Stimulated activated memory B cell treated with anti-CD40 and anti-IgM and Interleukin-4, amounts not matched to agents 10 μg/mL and 1 μg/mL and 100 μg/mL, for 72 hours (primary cell): ENCODE results near the gene POLRMT.
"Not testable (repeated sequence)": the region's sequence is repeated elsewhere in the genome, so short reads cannot be mapped to it uniquely, and the experiment has no call there.

Experiments
- ATAC-seq: fragments of 150-1000 bp; cut with Tn5 transposase; 2 replicates; pipeline ENCODE4 v1.10.0; 2021
- H3K27ac Mint-ChIP-seq: one replicate; pipeline ENCODE4 v1.8.0; 2022; ENCODE audit warnings: mild to moderate bottlenecking, mixed read lengths
- H3K27me3 Mint-ChIP-seq: one replicate; pipeline ENCODE4 v1.8.0; 2022; ENCODE audit warnings: mixed read lengths
- H3K36me3 Mint-ChIP-seq: one replicate; pipeline ENCODE4 v1.8.0; 2022; ENCODE audit warnings: mixed read lengths
- H3K4me1 Mint-ChIP-seq: one replicate; pipeline ENCODE4 v1.8.0; 2022; ENCODE audit warnings: mixed read lengths
- H3K4me3 Mint-ChIP-seq: one replicate; pipeline ENCODE4 v1.8.0; 2022; ENCODE audit warnings: mild to moderate bottlenecking, moderate library complexity, mixed read lengths
- H3K9me3 Mint-ChIP-seq: one replicate; pipeline ENCODE4 v1.8.0; 2022; ENCODE audit warnings: mixed read lengths

POLRMT gene

DNA sequence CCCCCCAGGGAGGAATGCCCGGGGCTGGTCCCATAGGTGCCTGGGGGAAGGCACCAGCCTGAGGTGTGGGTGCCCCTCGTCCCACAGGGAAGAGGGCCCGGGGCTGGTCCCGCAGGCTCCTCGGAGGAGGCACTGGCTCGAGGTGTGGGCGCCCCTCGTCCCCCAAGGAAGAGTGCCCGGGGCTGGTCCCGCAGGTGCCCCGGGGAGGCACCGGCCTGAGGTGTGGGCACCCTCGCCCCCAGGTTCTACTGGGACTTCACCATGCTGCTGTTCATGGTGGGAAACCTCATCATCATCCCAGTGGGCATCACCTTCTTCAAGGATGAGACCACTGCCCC is 30.1 kb downstream of the POLRMT start:
- peaks cover 15% of the 10 kb centered on the region for H3K9me3 Mint-ChIP-seq
- ATAC-seq, result peak; percentile 24
- not testable (repeated sequence) for H3K4me1 Mint-ChIP-seq, H3K27me3 Mint-ChIP-seq, H3K36me3 Mint-ChIP-seq, H3K4me3 Mint-ChIP-seq, H3K27ac Mint-ChIP-seq

- no peaks in the 10 kb centered on the region for H3K4me1 Mint-ChIP-seq
- H3K36me3 Mint-ChIP-seq, result no peaks in the 10 kb centered on the region
- H3K27ac Mint-ChIP-seq, result no peak overlapping the region
- no peaks in the 10 kb centered on the region for H3K27me3 Mint-ChIP-seq
- no peak overlapping the region for H3K4me3 Mint-ChIP-seq
- ATAC-seq, result peak; percentile 22
- peaks cover 15% of the 10 kb centered on the region for H3K9me3 Mint-ChIP-seq
Observed at GRCh38 chr19:602391-603301, 30.7 kb downstream of the POLRMT start.

DNA sequence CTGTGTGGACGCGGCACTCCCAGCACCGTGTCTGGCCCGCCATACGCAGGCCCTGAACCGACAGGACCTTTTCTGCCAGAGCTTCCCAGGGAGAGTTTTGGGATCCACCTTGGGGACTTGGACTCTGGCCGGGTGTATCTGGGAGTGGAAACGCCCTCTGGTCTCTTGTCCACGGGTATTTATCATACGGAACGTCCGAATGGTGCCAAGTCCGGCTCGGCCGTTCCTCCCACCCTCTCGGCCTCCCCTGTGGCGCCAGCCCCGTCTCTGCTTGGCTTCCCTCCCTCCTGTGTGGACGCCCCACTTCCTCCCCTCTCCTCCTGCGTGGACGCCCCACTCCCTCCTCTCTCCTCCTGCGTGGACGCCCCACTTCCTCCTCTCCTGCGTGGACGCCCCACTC is 31.5 kb downstream of the POLRMT start:
- ATAC-seq, result no peak
- Mint-ChIP-seq H3K4me1 (no peaks in the 10 kb centered on the region), H3K36me3 (no peaks in the 10 kb centered on the region), H3K27ac (no peak overlapping the region), H3K27me3 (no peaks in the 10 kb centered on the region), H3K4me3 (no peak overlapping the region), H3K9me3 (peaks cover 15% of the 10 kb centered on the region)

DNA sequence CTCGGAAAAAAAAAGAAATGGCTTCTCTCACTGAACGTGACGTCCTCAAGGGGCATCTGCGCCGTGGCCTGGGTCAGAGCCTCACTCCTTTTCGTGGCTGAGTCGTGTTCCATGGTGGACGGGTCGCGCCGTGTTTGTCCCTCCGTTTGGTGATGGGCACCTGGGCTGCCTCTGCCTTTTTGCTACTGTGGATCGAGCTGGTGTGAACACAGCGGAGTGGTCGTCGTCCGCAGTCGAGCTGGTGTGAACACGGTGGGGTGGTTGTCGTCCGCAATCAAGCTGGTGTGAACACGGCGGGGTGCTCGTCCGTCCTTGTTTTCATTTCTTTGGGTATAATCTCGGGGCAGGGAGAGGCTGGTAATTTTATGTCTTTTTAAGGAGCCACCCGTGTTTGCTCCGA is 32.0 kb downstream of the POLRMT start:
- Mint-ChIP-seq H3K36me3 (no peaks in the 10 kb centered on the region), H3K4me1 (no peaks in the 10 kb centered on the region), H3K27me3 (no peaks in the 10 kb centered on the region), H3K9me3 (peaks cover 15% of the 10 kb centered on the region), H3K27ac (no peak overlapping the region), H3K4me3 (no peak overlapping the region)
- ATAC-seq, result no peak

DNA sequence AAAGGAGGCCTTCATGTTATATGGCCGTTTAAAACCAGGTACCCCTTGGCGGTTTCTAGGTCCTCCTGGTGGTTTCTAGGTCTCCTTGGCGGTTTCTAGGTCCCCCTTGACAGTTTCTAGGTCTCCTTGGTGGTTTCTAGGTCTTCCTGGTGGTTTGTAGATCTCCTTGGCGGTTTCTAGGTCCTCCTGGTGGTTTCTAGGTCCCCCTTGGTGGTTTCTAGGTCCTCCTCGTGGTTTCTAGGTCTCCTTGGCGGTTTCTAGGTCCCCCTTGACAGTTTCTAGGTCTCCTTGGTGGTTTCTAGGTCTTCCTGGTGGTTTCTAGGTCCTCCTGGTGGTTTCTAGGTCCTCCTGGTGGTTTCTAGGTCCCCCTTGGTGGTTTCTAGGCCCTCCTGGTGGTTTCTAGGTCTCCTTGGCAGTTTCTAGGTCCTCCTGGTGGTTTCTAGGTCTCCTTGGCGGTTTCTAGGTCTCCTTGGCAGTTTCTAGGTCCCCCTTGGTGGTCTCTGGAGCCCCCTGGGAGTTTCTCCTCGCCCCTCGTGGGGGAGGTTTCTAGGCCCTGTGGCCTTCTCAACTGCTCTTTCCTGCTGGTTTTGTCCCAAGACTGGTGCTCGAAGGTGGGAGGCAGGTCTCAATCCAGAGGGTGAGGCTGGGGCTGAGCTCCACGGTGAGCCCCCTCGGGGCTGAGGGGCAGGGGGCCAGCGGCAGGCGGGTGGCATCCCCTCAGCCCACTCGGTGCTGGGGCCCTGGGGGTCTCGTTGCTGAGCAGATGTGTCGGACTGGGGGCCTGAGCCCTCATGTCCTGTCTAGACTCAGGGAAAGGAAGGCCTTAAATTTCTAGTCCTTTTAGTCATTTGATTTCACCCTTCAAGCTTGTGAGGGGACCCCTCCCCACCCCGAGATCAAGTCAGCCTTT is 35.7 kb downstream of the POLRMT start:
- Mint-ChIP-seq H3K27me3 (peaks cover 32% of the 10 kb centered on the region), H3K36me3 (no peaks in the 10 kb centered on the region), H3K4me1 (no peaks in the 10 kb centered on the region), H3K27ac (no peak overlapping the region), H3K9me3 (peaks cover 11% of the 10 kb centered on the region), H3K4me3 (no peak overlapping the region)
- ATAC-seq, result no peak

GRCh38 chr19:596263-596655 is 37.1 kb downstream of the POLRMT start:
- Mint-ChIP-seq H3K36me3 (no peaks in the 10 kb centered on the region), H3K9me3 (peaks cover under 1% of the 10 kb centered on the region), H3K27me3 (peaks cover 46% of the 10 kb centered on the region), H3K4me3 (no peak overlapping the region), H3K27ac (no peak overlapping the region), H3K4me1 (no peaks in the 10 kb centered on the region)
- ATAC-seq, result no peak

DNA sequence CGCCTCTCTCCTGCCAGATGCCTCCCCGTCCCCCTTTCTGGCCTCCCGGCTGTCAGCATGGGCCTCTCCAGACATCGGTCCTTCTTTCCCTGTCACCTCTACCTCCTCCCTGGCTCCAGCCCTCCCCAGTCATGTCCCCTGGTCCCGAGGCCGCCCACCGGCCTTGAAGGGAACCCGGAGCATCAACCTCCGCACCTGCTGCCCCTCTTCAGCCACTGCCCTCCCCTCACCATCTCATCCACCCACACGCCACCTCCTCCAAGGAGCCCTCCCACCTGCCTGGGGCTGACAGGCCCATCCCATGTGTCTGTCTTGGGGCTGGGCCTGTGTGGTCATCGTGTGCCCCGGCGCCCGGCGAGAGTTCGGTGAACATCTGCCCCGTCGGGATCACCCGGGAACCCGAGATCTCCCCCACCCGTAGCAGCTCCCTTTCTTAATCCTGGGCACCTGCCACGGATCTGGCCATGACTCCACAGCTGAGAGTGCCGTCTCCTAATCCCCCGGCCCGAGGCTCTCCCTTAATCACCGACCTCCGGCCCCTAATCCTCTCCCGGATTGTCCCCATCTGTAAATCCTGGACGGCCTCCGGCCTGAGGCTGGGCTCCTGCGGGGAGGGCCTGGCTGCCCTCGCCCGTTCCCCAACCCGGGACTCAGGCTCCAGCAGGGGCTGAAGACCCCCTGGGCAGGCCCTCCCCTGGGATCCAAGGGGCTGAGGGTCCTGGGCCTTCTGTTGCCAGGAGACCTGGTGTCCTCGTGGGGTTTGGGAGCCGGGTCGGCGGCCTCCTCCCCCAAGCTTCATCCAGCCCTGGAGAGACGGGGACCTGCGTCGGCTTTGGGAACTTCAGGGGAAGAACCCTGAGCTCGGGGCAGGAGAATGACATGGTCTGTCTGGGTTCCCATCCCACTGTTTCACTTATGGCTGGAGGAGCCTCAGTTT is 37.7 kb downstream of the POLRMT start:
- no peak for ATAC-seq
- peaks cover 52% of the 10 kb centered on the region for H3K27me3 Mint-ChIP-seq
- no peak overlapping the region for H3K27ac Mint-ChIP-seq
- H3K36me3 Mint-ChIP-seq, result no peaks in the 10 kb centered on the region
- no peak overlapping the region for H3K4me3 Mint-ChIP-seq
- no peaks in the 10 kb centered on the region for H3K9me3 Mint-ChIP-seq
- no peaks in the 10 kb centered on the region for H3K4me1 Mint-ChIP-seq

DNA sequence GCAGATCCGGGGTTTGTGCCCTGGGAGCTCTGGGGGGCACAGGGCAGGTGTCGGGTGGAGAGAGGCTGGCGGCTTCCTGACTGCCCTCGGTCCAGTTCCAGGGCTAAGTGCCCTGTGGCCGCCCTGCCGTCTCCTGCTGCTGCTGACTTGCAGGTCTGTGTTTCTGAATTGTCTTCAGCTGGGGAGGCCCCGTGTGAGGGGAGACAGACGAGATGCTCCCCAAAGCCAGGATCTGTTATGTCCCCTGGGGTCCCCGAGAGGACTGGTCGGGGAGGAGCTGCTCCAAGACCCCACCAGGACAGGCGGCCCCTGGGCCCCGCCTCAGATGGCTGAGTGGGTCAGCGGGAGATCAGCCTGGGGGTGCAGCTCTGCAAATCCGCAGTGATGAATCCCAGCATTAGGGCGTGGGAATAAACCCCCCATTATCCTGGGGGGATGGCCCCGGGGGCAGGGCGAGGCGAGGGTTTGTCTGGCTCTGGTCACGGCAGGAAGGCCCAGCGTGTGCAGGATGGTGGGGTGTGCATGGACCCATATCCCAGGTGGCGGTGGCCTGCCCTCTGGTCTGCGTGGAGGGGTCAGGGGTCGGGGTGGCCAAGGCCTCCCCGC is 39.0 kb downstream of the POLRMT start:
- no peak overlapping the region for H3K4me3 Mint-ChIP-seq
- no peaks in the 10 kb centered on the region for H3K36me3 Mint-ChIP-seq
- ATAC-seq, result no peak
- no peaks in the 10 kb centered on the region for H3K4me1 Mint-ChIP-seq
- no peak overlapping the region for H3K27ac Mint-ChIP-seq
- H3K27me3 Mint-ChIP-seq, result peaks cover 52% of the 10 kb centered on the region
- no peaks in the 10 kb centered on the region for H3K9me3 Mint-ChIP-seq

DNA sequence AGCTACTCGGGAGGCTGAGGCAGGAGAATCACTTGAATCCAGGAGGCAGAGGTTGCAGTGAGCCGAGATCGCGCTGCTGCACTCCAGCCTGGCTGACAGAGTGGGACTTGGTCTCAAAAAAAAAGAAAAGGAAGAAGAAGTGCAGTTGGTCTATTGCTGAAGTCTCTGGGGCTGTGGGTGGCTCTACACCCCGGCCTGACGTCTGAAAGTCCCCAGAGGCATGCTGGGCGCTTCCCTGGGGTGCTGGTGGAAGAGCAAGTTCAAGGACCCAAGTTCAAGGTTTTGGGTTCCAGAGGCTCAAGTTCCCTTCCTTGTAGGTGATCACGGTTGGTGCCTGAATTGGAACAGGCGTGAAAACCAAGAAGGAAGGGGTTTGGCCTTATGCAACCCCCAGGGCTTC is 39.8 kb downstream of the POLRMT start:
- peaks cover 7% of the 10 kb centered on the region for H3K4me1 Mint-ChIP-seq

GRCh38 chr19:593055-593454 is 40.3 kb downstream of the POLRMT start:
- Mint-ChIP-seq H3K4me3 (no peak overlapping the region), H3K27me3 (peaks cover 63% of the 10 kb centered on the region), H3K36me3 (no peaks in the 10 kb centered on the region), H3K9me3 (no peaks in the 10 kb centered on the region), H3K27ac (no peak overlapping the region), H3K4me1 (peaks cover 12% of the 10 kb centered on the region)
- ATAC-seq, result no peak

More for the DNA sequence above, 39.8 kb downstream of the POLRMT start:
- Mint-ChIP-seq H3K27me3 (peaks cover 59% of the 10 kb centered on the region), H3K27ac (no peak overlapping the region), H3K4me3 (no peak overlapping the region), H3K9me3 (no peaks in the 10 kb centered on the region), H3K36me3 (no peaks in the 10 kb centered on the region)
- ATAC-seq, result no peak

- Mint-ChIP-seq H3K27me3 (peaks cover 67% of the 10 kb centered on the region), H3K27ac (no peak overlapping the region), H3K9me3 (no peaks in the 10 kb centered on the region), H3K4me3 (no peak overlapping the region), H3K4me1 (peaks cover 14% of the 10 kb centered on the region), H3K36me3 (no peaks in the 10 kb centered on the region)
- ATAC-seq, result no peak
Observed at GRCh38 chr19:592101-592500, 41.2 kb downstream of the POLRMT start.

- no peaks in the 10 kb centered on the region for H3K36me3 Mint-ChIP-seq
- H3K27me3 Mint-ChIP-seq, result peaks cover 67% of the 10 kb centered on the region
- ATAC-seq, result no peak
- H3K4me1 Mint-ChIP-seq, result peaks cover 14% of the 10 kb centered on the region
- H3K9me3 Mint-ChIP-seq, result no peaks in the 10 kb centered on the region
- H3K27ac Mint-ChIP-seq, result no peak overlapping the region
- peak overlapping the region; percentile 25 for H3K4me3 Mint-ChIP-seq
Observed at GRCh38 chr19:591099-591958, 42.0 kb downstream of the POLRMT start.

- no peak for ATAC-seq
- H3K36me3 Mint-ChIP-seq, result no peaks in the 10 kb centered on the region
Observed at GRCh38 chr19:590750-591098, 42.6 kb downstream of the POLRMT start.

DNA sequence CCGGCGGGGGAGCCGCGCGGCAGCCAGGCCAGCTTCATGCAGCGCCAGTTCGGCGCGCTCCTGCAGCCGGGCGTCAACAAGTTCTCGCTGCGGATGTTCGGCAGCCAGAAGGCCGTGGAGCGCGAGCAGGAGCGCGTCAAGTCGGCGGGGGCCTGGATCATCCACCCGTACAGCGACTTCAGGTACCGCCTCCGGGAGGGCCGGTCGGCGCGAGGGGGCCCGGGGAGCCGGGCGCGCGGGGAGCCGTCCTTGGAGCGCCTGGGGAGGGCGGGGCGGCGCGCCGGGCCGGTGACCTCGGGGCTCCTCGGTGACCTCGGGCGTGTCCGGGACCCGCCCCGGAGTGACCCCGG is 43.0 kb downstream of the POLRMT start:
- Mint-ChIP-seq H3K4me3 (no peak overlapping the region), H3K27ac (no peak overlapping the region), H3K36me3 (no peaks in the 10 kb centered on the region), H3K27me3 (peaks cover 64% of the 10 kb centered on the region), H3K4me1 (peaks cover 14% of the 10 kb centered on the region), H3K9me3 (no peaks in the 10 kb centered on the region)
- ATAC-seq, result no peak

More at GRCh38 chr19:590750-591098, 42.6 kb downstream of the POLRMT start:
- Mint-ChIP-seq H3K9me3 (no peaks in the 10 kb centered on the region), H3K4me3 (no peak overlapping the region), H3K27me3 (peaks cover 66% of the 10 kb centered on the region), H3K4me1 (peaks cover 14% of the 10 kb centered on the region), H3K27ac (no peak overlapping the region)
